ENCODE measurements around the gene SUGCT.

Gene SUGCT

GRCh38 chr7:40772096-40772495 lies 637.3 kb downstream of the SUGCT start:
- Histone ChIP-seq H3K36me3 (ENCODE audit: insufficient read depth, low read length) (no peaks in the 10 kb centered on the region), H3K4me1 (ENCODE audit: insufficient read depth, low read length) (no peaks in the 10 kb centered on the region), H3K9ac (ENCODE audit: low read depth, low read length) (no peak overlapping the region), H3K9me3 (ENCODE audit: control insufficient read depth, insufficient read depth, low read length) (no peaks in the 10 kb centered on the region)

GRCh38 chr7:40773656-40774055 lies 638.9 kb downstream of the SUGCT start:
- H3K9me3 ChIP-seq (ENCODE audit: control insufficient read depth, insufficient read depth, low read length), result no peaks in the 10 kb centered on the region
- H3K4me1 ChIP-seq (ENCODE audit: insufficient read depth, low read length), result peaks cover 3% of the 10 kb centered on the region; the same call in 1 of the 2 replicates
- no peak overlapping the region for H3K9ac ChIP-seq (ENCODE audit: low read depth, low read length)
- no peaks in the 10 kb centered on the region for H3K36me3 ChIP-seq (ENCODE audit: insufficient read depth, low read length)

GRCh38 chr7:40775877-40776276 lies 641.1 kb downstream of the SUGCT start:
- Histone ChIP-seq H3K9ac (ENCODE audit: low read depth, low read length) (no peak overlapping the region), H3K9me3 (ENCODE audit: control insufficient read depth, insufficient read depth, low read length) (no peaks in the 10 kb centered on the region), H3K36me3 (ENCODE audit: insufficient read depth, low read length) (no peaks in the 10 kb centered on the region), H3K4me1 (ENCODE audit: insufficient read depth, low read length) (peaks cover 3% of the 10 kb centered on the region; the same call in 1 of the 2 replicates)

GRCh38 chr7:40777730-40778312 lies 643.0 kb downstream of the SUGCT start:
- Histone ChIP-seq H3K9me3 (ENCODE audit: control insufficient read depth, insufficient read depth, low read length) (no peaks in the 10 kb centered on the region), H3K36me3 (ENCODE audit: insufficient read depth, low read length) (no peaks in the 10 kb centered on the region), H3K9ac (ENCODE audit: low read depth, low read length) (no peak overlapping the region), H3K4me1 (ENCODE audit: insufficient read depth, low read length) (peaks cover 3% of the 10 kb centered on the region; the same call in 1 of the 2 replicates)

GRCh38 chr7:40780460-40780859 lies 645.7 kb downstream of the SUGCT start:
- Histone ChIP-seq H3K9me3 (ENCODE audit: control insufficient read depth, insufficient read depth, low read length) (no peaks in the 10 kb centered on the region), H3K4me1 (ENCODE audit: insufficient read depth, low read length) (peaks cover 3% of the 10 kb centered on the region; the same call in 1 of the 2 replicates), H3K9ac (ENCODE audit: low read depth, low read length) (no peak overlapping the region), H3K36me3 (ENCODE audit: insufficient read depth, low read length) (no peaks in the 10 kb centered on the region)

- Histone ChIP-seq H3K9me3 (ENCODE audit: control insufficient read depth, insufficient read depth, low read length) (no peaks in the 10 kb centered on the region), H3K9ac (ENCODE audit: low read depth, low read length) (no peak overlapping the region), H3K36me3 (ENCODE audit: insufficient read depth, low read length) (no peaks in the 10 kb centered on the region), H3K4me1 (ENCODE audit: insufficient read depth, low read length) (no peaks in the 10 kb centered on the region)
These were observed 648.0 kb downstream of the SUGCT start for GRCh38 chr7:40782836-40783235.

GRCh38 chr7:40784176-40784575 lies 649.4 kb downstream of the SUGCT start:
- no peak overlapping the region for H3K9ac ChIP-seq (ENCODE audit: low read depth, low read length)
- H3K36me3 ChIP-seq (ENCODE audit: insufficient read depth, low read length), result no peaks in the 10 kb centered on the region
- H3K4me1 ChIP-seq (ENCODE audit: insufficient read depth, low read length), result no peaks in the 10 kb centered on the region

GRCh38 chr7:40786909-40787308 lies 652.1 kb downstream of the SUGCT start:
- peaks cover 5% of the 10 kb centered on the region; the same call in 1 of the 2 replicates for H3K9me3 ChIP-seq (ENCODE audit: control insufficient read depth, insufficient read depth, low read length)
- H3K36me3 ChIP-seq (ENCODE audit: insufficient read depth, low read length), result no peaks in the 10 kb centered on the region
- no peaks in the 10 kb centered on the region for H3K4me1 ChIP-seq (ENCODE audit: insufficient read depth, low read length)
- H3K9ac ChIP-seq (ENCODE audit: low read depth, low read length), result no peak overlapping the region

More at GRCh38 chr7:40784176-40784575, 649.4 kb downstream of the SUGCT start:
- H3K9me3 ChIP-seq (ENCODE audit: control insufficient read depth, insufficient read depth, low read length), result no peaks in the 10 kb centered on the region

GRCh38 chr7:40793132-40793531 lies 658.3 kb downstream of the SUGCT start:
- peaks cover 5% of the 10 kb centered on the region; the same call in 1 of the 2 replicates for H3K9me3 ChIP-seq (ENCODE audit: control insufficient read depth, insufficient read depth, low read length)

GRCh38 chr7:40795607-40796006 lies 660.8 kb downstream of the SUGCT start:
- Histone ChIP-seq H3K9ac (ENCODE audit: low read depth, low read length) (no peak overlapping the region), H3K9me3 (ENCODE audit: control insufficient read depth, insufficient read depth, low read length) (no peaks in the 10 kb centered on the region), H3K36me3 (ENCODE audit: insufficient read depth, low read length) (no peaks in the 10 kb centered on the region), H3K4me1 (ENCODE audit: insufficient read depth, low read length) (no peaks in the 10 kb centered on the region)

More at GRCh38 chr7:40793132-40793531, 658.3 kb downstream of the SUGCT start:
- Histone ChIP-seq H3K4me1 (ENCODE audit: insufficient read depth, low read length) (no peaks in the 10 kb centered on the region), H3K9ac (ENCODE audit: low read depth, low read length) (no peak overlapping the region), H3K36me3 (ENCODE audit: insufficient read depth, low read length) (no peaks in the 10 kb centered on the region)

GRCh38 chr7:40796723-40797122 lies 661.9 kb downstream of the SUGCT start:
- Histone ChIP-seq H3K4me1 (ENCODE audit: insufficient read depth, low read length) (no peaks in the 10 kb centered on the region), H3K9me3 (ENCODE audit: control insufficient read depth, insufficient read depth, low read length) (no peaks in the 10 kb centered on the region), H3K9ac (ENCODE audit: low read depth, low read length) (no peak overlapping the region), H3K36me3 (ENCODE audit: insufficient read depth, low read length) (no peaks in the 10 kb centered on the region)

- Histone ChIP-seq H3K36me3 (ENCODE audit: insufficient read depth, low read length) (no peaks in the 10 kb centered on the region), H3K4me1 (ENCODE audit: insufficient read depth, low read length) (no peaks in the 10 kb centered on the region)
These were observed 663.8 kb downstream of the SUGCT start for GRCh38 chr7:40798613-40799012.

GRCh38 chr7:40799493-40800403 lies 664.9 kb downstream of the SUGCT start:
- Histone ChIP-seq H3K9me3 (ENCODE audit: control insufficient read depth, insufficient read depth, low read length) (no peaks in the 10 kb centered on the region), H3K4me1 (ENCODE audit: insufficient read depth, low read length) (no peaks in the 10 kb centered on the region), H3K9ac (ENCODE audit: low read depth, low read length) (no peak overlapping the region), H3K36me3 (ENCODE audit: insufficient read depth, low read length) (no peaks in the 10 kb centered on the region)

More at GRCh38 chr7:40798613-40799012, 663.8 kb downstream of the SUGCT start:
- Histone ChIP-seq H3K9ac (ENCODE audit: low read depth, low read length) (no peak overlapping the region), H3K9me3 (ENCODE audit: control insufficient read depth, insufficient read depth, low read length) (no peaks in the 10 kb centered on the region)

GRCh38 chr7:40800771-40801170 lies 666.0 kb downstream of the SUGCT start:
- Histone ChIP-seq H3K9me3 (ENCODE audit: control insufficient read depth, insufficient read depth, low read length) (no peaks in the 10 kb centered on the region), H3K36me3 (ENCODE audit: insufficient read depth, low read length) (no peaks in the 10 kb centered on the region), H3K9ac (ENCODE audit: low read depth, low read length) (no peak overlapping the region), H3K4me1 (ENCODE audit: insufficient read depth, low read length) (no peaks in the 10 kb centered on the region)

- Histone ChIP-seq H3K36me3 (ENCODE audit: insufficient read depth, low read length) (no peaks in the 10 kb centered on the region), H3K9me3 (ENCODE audit: control insufficient read depth, insufficient read depth, low read length) (no peaks in the 10 kb centered on the region), H3K4me1 (ENCODE audit: insufficient read depth, low read length) (no peaks in the 10 kb centered on the region), H3K9ac (ENCODE audit: low read depth, low read length) (no peak overlapping the region)
These were observed 667.7 kb downstream of the SUGCT start for GRCh38 chr7:40802497-40802896.
